ENCODE results near the gene KIF21B.

KIF21B gene

DNA sequence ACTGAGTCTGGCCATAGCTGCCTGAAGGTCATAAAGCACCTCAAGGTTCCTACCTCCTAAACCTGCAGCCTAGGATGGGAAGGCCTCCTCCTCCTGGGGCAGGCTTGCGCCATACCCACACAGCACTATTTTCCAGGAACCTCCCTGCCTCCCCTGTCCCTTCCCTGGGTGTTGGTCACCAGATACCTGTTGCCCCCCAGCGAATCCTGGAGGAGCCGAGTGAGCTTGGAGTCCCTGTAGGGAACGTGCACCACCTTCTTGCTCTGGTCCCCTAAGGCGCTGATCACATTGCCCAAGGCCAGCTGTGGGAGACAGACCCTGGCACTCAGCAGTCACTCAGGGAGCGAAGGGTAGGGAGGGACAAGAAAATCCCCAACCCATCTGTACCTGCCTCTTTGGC, 19.4 kb downstream of the KIF21B start:
- no peak for TF ChIP-seq TEAD4 (IDR thresholded peaks at IDR 0.05)
- TF ChIP-seq RAD21 (IDR thresholded peaks at IDR 0.05; ENCODE audit: low read depth): no peak

DNA sequence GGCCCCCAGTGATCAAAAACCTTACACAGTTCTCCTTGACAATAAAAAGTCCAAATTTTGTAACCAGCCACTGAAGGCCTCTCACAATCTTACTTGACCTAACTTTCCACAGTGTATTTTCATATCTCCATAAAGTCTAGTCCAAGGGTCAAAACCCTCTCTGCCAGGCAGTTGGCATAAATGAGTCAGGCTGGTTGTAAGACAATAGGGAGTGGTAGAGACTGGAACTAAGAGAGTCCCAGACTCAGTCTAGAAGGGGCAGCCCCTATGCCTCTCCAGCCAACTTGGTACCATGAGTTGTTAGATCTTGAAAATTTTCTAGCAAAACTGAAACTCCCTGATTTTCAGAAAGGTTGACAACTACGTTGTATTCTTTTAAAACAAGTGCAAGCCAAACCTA, 21.0 kb downstream of the KIF21B start:
- TF ChIP-seq RAD21 (IDR thresholded peaks at IDR 0.05; ENCODE audit: low read depth) (no peak), ZBTB7A (IDR thresholded peaks at IDR 0.05; ENCODE audit: low read depth) (no peak), TCF12 (IDR thresholded peaks at IDR 0.05; ENCODE audit: low read depth) (no peak), NFIC (IDR thresholded peaks at IDR 0.05) (no peak), EP300 (IDR thresholded peaks at IDR 0.05; ENCODE audit: borderline replicate concordance) (no peak), CREB1 (IDR thresholded peaks at IDR 0.05; ENCODE audit: low read depth) (no peak)
- TF ChIP-seq, protein P1, sequence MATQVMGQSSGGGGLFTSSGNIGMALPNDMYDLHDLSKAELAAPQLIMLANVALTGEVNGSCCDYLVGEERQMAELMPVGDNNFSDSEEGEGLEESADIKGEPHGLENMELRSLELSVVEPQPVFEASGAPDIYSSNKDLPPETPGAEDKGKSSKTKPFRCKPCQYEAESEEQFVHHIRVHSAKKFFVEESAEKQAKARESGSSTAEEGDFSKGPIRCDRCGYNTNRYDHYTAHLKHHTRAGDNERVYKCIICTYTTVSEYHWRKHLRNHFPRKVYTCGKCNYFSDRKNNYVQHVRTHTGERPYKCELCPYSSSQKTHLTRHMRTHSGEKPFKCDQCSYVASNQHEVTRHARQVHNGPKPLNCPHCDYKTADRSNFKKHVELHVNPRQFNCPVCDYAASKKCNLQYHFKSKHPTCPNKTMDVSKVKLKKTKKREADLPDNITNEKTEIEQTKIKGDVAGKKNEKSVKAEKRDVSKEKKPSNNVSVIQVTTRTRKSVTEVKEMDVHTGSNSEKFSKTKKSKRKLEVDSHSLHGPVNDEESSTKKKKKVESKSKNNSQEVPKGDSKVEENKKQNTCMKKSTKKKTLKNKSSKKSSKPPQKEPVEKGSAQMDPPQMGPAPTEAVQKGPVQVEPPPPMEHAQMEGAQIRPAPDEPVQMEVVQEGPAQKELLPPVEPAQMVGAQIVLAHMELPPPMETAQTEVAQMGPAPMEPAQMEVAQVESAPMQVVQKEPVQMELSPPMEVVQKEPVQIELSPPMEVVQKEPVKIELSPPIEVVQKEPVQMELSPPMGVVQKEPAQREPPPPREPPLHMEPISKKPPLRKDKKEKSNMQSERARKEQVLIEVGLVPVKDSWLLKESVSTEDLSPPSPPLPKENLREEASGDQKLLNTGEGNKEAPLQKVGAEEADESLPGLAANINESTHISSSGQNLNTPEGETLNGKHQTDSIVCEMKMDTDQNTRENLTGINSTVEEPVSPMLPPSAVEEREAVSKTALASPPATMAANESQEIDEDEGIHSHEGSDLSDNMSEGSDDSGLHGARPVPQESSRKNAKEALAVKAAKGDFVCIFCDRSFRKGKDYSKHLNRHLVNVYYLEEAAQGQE (IDR thresholded peaks at IDR 0.05; ENCODE audit: low read depth): no peak

DNA sequence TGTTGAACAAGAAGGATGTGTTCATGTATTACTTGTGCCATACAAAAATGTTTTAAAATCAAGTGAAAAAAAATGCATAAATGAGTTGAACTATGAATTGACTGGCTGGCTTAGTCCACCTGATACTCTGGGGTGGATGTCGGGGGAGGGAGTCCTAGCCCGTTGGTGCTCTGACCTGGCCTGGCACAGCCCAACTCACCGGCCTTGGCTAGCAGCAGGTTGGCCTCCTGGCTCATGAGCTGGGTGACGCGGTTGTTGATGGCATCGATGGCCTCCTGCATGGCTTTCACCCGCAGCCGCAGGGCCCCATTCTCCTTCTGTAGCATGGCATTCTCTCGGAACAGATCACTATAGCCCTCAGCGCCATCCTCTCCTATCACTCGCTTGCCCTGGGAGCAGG, 21.6 kb downstream of the KIF21B start:
- TF ChIP-seq, protein P1 (IDR thresholded peaks at IDR 0.05; ENCODE audit: low read depth): no peak
- TF ChIP-seq, protein P2, sequence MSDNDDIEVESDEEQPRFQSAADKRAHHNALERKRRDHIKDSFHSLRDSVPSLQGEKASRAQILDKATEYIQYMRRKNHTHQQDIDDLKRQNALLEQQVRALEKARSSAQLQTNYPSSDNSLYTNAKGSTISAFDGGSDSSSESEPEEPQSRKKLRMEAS (IDR thresholded peaks at IDR 0.05): no peak
- TF ChIP-seq RAD21 (IDR thresholded peaks at IDR 0.05; ENCODE audit: low read depth) (no peak), NFIC (IDR thresholded peaks at IDR 0.05) (no peak)

DNA sequence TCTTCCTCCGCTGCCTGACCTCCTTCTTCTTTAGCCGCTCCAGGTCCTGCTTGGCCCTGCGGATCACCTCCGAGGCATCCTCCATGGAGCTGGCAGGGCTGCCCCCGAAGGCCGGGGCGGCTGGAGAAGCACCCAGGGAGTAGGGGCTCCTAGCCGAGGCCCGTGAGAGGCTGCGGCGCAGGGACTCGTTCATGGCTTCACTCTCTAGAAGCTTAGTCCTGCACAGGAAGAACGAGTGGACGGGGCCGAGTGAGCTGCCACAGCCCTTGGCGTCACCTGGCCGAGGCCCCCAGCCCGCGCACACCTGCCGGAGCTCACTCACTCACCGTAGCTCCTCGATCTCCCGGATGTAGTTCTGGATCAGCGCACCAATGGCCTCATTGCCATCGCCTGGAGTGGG, 23.1 kb downstream of the KIF21B start:
- TF ChIP-seq TAF1 (IDR thresholded peaks at IDR 0.05; ENCODE audit: low read depth) (no peak), NFIC (IDR thresholded peaks at IDR 0.05) (no peak), CREB1 (IDR thresholded peaks at IDR 0.05; ENCODE audit: low read depth) (no peak), TCF12 (IDR thresholded peaks at IDR 0.05; ENCODE audit: low read depth) (no peak), FOXM1 (IDR thresholded peaks at IDR 0.05; ENCODE audit: borderline replicate concordance, low read depth) (no peak), TEAD4 (IDR thresholded peaks at IDR 0.05) (no peak), YY1 (IDR thresholded peaks at IDR 0.05; ENCODE audit: low read depth) (no peak), EGR1 (IDR thresholded peaks at IDR 0.05) (no peak), ZBTB7A (IDR thresholded peaks at IDR 0.05; ENCODE audit: low read depth) (no peak), CEBPB (IDR thresholded peaks at IDR 0.05) (no peak), RAD21 (IDR thresholded peaks at IDR 0.05; ENCODE audit: low read depth) (no peak), EP300 (IDR thresholded peaks at IDR 0.05; ENCODE audit: borderline replicate concordance) (no peak)
- TF ChIP-seq, protein P2 (IDR thresholded peaks at IDR 0.05): no peak
- TF ChIP-seq, protein P3, sequence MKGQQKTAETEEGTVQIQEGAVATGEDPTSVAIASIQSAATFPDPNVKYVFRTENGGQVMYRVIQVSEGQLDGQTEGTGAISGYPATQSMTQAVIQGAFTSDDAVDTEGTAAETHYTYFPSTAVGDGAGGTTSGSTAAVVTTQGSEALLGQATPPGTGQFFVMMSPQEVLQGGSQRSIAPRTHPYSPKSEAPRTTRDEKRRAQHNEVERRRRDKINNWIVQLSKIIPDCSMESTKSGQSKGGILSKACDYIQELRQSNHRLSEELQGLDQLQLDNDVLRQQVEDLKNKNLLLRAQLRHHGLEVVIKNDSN (IDR thresholded peaks at IDR 0.05): no peak
- TF ChIP-seq, protein P1 (IDR thresholded peaks at IDR 0.05; ENCODE audit: low read depth): no peak

DNA sequence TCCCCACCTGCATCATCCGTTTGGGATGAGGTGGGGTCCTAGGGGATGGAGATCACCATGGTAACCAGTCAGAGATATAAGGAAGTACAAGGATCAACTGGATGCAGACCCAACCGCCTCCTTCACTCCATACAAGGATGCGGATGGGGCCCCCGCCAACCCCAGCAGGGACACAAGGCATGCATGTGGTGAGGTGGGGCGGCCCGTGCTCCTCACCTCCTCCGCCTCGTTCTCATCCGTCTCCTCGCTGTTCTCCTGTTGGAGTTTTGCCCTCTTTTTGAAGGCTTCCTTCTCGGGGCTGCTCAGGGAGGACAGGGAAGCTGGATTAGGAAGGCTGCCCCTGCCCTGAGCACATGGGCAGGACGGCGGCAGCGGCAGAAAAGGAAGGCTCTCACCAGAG, 23.8 kb downstream of the KIF21B start:
- TF ChIP-seq YY1 (IDR thresholded peaks at IDR 0.05; ENCODE audit: low read depth) (no peak), CREB1 (IDR thresholded peaks at IDR 0.05; ENCODE audit: low read depth) (no peak), TAF1 (IDR thresholded peaks at IDR 0.05; ENCODE audit: low read depth) (no peak), EP300 (IDR thresholded peaks at IDR 0.05; ENCODE audit: borderline replicate concordance) (no peak), NFIC (IDR thresholded peaks at IDR 0.05) (no peak), CEBPB (IDR thresholded peaks at IDR 0.05) (no peak), TCF12 (IDR thresholded peaks at IDR 0.05; ENCODE audit: low read depth) (no peak), RAD21 (IDR thresholded peaks at IDR 0.05; ENCODE audit: low read depth) (no peak)
- TF ChIP-seq, protein P1 (IDR thresholded peaks at IDR 0.05; ENCODE audit: low read depth): no peak
